GM19240 (cell line): ENCODE measurements around the gene MLXIPL.
"Not testable (repeated sequence)": the region's sequence is repeated elsewhere in the genome, so short reads cannot be mapped to it uniquely, and the experiment has no call there.

Experiments used
- DNase-seq: peaks from one replicate; pipeline ENCODE4 v3.0.0; 2011; ENCODE audit warnings: low spot score; ENCODE audit not compliant: insufficient read length

The MLXIPL gene

DNA sequence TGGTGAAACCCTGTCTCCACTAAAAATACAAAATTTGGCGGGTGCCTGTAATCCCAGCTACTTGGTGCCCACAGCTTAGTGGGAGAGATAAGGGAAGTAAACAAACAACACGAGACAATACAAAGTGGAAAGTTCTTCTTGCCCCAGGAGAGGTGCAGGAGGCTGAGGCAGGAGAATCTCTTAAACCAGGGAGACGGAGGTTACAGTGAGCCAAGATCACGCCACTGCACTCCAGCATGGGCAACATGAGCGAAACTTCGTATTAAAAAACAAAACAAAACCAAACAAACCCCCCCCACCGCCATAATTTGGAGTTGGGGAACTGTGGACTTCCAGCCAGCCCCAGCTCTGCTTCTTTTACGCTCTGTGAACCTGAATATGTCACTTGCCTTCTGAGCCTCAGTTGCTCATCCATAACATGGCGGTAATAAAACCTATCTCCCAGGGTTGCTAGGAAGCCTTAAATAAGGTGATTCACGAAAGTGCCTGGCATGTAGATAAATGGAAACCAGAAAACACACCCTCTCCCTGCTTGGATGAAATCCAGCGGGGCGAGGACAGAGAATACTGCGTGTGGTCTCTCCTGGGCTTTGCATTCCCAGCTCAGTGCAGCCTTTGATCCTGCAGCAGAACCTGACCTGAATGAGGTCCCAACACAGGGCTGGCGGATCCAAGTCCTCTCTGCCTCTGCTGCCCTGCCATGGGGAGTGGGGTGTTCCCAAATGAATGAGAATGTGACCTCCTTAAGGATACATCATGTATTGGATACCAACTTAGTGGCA lies 10.2 kb downstream of the MLXIPL start:
- no peak for DNase-seq

DNA sequence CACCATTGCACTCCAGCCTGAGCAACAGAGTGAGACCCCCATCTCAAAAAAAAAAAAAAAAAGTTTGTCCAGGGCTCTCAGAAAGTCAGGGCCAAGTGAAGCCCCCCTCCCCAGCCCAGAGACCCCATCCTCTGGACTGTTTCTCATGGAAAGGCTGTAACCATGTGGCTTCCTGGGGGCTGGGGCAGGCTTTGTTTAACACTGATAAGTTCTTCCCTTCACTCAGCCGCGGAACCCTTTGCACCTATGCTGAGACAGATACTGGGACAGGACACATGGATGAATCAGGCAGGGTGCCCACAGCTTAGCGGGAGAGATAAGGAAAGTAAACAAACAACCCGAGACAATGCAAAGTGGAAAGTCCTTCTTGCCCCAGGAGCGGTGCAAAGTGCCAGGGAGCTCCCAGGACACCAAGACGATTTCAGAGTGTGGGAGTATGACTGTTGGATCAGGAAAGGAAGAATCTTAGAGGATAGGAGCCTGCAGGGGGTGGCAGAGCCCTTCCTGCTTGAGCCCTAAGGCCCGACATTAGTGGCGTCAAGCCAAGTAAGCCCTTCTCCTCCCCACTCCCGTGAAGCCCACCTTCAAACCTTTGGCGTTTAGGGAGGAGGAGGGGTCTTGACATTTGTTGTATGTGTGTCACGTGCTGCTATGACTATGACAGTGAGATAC lies 11.6 kb downstream of the MLXIPL start:
- no peak for DNase-seq

DNA sequence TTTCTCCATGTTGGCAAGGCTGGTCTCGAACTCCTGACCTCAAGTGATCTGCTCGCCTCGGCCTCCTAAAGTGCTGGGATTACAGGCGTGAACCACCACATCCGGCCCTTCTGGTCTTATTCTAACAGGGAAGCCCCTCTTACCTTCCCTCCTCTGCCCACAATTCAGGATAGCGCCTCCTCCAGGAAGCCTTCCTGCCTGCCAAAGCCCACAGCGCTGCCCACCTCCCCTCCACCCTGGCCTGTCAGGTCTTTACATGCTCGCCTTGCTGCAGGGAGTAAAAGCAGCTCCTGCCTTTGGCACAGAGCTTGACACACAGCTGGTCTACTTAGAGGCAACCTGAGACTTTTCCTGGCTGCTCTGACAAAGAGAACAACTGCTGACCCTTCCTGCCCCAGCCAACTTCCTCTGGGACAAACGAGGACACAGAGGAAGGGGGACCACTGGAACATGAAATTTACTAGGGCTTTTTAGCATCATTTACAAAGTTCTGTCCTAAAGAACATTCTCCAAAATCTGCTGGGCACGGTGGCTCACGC lies 13.2 kb downstream of the MLXIPL start:
- DNase-seq: no peak

- DNase-seq: no peak
Measured at GRCh38 chr7:73610105-73610504, 14.2 kb downstream of the MLXIPL start.

DNA sequence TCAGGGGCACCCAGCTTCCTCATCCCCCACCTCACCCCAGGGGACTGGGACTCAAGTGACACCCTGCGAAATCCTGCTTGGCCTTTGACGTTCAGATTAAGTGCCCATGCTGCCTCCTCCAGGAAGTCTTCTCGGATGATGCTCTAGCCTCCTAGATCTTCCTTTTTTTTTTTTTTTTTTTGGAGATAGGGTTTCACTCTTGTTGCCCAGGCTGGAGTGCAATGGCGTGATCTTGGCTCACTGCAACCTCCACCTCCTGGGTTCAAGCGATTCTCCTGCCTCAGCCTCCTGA lies 16.7 kb downstream of the MLXIPL start:
- not testable (repeated sequence) for DNase-seq

- peak; percentile 73 for DNase-seq
Measured at GRCh38 chr7:73606801-73607691, 17.3 kb downstream of the MLXIPL start.

GRCh38 chr7:73605601-73606220 lies 18.6 kb downstream of the MLXIPL start:
- no peak for DNase-seq

DNA sequence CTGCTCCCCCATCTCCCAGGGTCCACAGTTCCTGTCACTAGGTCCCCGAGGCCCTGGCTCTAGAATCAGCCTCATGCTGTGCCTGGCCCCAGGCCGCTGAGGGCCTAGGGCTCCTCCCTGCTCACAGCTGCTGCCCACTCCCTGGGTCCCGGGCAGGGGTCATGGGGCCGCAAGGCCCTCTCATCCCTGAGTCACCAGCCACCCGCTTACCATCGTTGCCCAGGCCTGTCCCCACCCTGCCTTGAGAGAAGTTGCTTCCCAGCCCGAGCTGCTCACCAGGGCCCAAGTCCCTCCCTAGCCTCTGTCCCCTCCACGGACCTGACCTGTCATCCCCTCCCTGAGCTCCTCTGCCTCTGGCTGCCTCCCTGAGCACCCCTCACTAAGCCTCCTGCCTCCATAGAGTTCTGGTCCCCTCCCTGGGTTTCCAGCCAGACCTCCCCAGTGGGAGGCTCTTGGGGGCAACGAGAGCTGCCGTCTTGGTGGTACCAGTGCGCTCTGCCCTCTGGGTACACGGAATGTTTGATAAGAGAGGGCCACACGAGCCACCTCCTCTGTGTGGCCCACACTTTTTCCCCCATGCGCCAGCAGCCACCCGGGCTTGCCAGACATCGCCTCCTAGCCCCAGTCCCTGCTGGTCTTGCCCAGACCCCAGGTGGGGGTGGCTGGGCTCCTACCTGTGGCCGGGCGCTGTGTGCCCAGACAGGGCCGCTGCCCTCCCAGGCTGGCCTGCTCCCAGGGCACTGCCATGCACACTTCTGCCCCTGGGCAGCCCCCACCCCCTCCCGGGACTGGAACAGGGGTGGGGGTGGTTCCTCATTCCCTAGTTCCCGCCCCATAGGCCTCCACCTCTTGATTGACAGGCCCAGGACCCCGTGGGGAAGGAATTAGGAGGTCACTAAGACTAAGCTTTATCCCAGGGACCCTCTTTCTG lies 21.3 kb downstream of the MLXIPL start:
- no peak for DNase-seq

- no peak for DNase-seq
Measured at GRCh38 chr7:73599916-73600315, 24.4 kb downstream of the MLXIPL start.

DNA sequence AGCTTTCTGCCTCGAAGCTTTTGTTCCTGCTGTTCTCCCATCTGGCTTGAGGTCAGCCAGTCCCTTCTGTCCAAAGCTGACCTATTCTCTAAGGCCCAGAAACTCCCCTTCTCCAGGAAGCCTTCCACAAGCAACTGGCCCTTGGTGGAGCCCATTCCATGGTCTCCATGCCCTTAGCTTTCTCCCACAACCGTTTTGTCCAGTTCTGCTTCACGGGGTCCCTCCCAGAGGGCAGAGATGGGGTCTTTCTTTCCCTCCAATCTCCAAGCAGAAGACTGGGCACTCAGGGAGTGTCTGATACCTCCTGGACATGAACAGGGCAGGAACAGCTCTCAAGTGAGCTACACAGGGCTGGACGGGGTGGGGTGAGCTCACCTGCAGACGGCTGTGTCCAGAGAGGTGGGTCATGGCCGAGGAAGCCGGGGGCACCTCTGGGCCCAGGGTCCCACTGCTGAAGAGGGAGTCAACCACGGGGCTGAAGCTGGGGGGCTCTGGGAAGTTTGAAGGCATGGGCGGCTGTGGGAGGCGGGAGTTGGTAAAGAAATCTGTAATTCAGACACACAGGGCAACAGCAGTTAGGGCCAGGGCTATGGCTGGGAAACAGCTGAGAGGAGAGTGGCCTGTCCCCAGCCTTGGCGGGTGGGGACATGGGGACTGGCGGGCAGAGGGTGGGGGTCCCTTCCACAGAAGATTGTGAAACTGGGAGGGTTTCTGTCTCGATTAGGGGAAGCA lies 25.0 kb downstream of the MLXIPL start:
- no peak for DNase-seq

GRCh38 chr7:73597978-73598782 lies 26.1 kb downstream of the MLXIPL start:
- DNase-seq: no peak

GRCh38 chr7:73596191-73597065 lies 27.9 kb downstream of the MLXIPL start:
- no peak for DNase-seq

DNA sequence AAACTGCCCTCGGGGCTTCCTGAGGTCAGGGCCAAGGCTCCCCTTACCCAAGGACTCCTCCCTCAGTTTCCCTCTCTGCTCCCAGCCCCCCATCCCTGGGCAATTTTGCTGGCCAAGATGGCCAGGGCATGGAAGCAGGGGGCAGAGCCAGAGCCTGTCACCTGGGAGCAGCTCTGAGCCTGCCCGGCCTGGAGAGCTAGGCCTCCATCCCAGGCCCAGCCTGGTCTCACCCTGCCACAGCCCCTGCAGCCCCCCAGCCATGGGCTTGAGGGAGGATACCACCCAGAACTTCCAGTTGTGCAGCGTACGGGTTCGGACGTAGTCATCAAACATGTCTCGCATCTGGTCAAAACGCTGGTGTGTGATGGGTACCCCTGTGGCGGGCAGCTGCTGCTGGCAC lies 29.0 kb downstream of the MLXIPL start:
- DNase-seq: no peak

- DNase-seq: no peak
Measured at GRCh38 chr7:73593207-73594045, 30.9 kb downstream of the MLXIPL start.

- DNase-seq: no peak
Measured at GRCh38 chr7:73586911-73587310, 37.4 kb downstream of the MLXIPL start.

DNA sequence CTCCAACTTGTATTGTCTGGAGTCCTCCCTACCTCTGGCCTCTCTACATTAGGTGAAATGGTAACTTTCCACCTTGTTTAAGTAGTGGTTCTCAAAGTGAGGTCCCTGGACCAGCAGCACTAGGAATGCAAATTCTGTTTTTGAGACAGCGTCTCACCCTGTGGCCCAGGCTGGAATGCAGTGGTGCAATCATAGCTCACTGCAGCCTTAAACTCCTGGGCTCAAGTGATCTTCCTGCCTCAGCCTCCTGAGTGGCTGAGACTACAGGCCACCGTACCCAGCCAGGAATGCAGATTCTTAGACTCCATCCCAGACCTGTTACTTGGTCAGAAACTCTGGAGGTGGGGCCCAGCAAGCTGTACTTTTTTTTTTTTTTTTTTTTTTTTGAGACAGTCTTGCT lies 39.1 kb downstream of the MLXIPL start:
- no peak for DNase-seq

DNA sequence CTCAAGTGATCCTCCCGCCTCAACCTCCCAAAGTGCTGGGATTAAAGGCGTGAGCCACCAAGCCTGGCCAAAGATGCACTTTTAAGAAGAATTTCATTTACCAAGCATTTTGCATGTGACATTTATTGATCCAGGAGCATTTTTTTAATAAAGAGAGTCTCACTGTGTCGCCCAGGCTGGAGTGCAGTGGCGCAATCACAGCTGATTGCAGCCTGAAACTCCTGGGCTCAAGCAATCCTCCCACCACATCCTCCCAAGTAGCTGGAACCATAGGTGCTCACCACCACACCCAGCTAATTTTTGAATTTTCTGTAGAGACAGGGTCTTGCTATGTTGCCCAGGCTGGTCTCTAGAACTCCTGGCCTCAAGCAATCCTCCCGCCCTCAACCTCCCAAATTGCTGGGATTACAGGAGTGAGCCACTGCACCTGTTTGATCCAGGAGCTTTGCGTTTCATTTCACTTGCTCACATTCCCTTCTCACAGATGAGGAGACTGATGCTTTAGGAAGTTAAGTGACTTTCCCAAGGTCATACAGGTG lies 41.6 kb downstream of the MLXIPL start:
- DNase-seq: no peak
